Measurements from ENCODE around the gene RBMS3. TPM values are rescaled to one million over a fixed set of nuclear protein-coding genes. Genes with fewer than 3 reads are reported as not detected.

Gene RBMS3
- total RNA-seq, 1 donor from 2014 or later: 3.8 TPM

DNA sequence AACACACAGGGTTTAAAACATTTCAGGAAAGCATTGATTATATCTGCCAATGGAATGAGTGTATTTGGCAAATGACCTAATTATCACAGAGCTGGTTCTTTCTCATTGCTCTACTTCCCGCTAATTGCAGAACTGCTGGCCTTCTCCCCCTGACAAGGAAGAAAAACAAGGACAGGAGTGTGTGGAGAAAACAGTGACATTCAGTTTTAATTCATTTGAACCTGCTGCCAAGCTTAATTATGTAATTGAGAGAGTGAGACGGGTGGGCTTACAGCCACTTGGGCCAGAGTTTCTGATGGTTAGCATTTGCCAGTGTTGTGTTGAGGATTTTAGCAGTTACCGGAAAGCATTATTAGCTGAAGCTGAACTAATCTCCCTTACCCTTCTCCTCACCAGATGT lies 301.4 kb downstream of the RBMS3 start:
- no peaks in the 10 kb centered on the region for H3K27me3 Mint-ChIP-seq
- DNase-seq (ENCODE audit: low spot score, unreplicated experiment): no peak
- peaks cover 3% of the 10 kb centered on the region for H3K4me1 Mint-ChIP-seq (ENCODE audit: low read depth)
- H3K9me3 Mint-ChIP-seq (ENCODE audit: low read depth): no peaks in the 10 kb centered on the region
- no peaks in the 10 kb centered on the region for H3K36me3 Mint-ChIP-seq (ENCODE audit: insufficient read depth)
- no peak overlapping the region for H3K4me3 Mint-ChIP-seq (ENCODE audit: low read depth)
- H3K27ac Mint-ChIP-seq: no peak overlapping the region
- TF ChIP-seq CTCF (IDR thresholded peaks at IDR 0.05; ENCODE audit: unreplicated experiment): no peak

GRCh38 chr3:29583861-29584260 lies 303.0 kb downstream of the RBMS3 start:
- Mint-ChIP-seq H3K4me1 (ENCODE audit: low read depth) (peaks cover 5% of the 10 kb centered on the region), H3K4me3 (ENCODE audit: low read depth) (no peak overlapping the region), H3K27ac (no peak overlapping the region), H3K27me3 (no peaks in the 10 kb centered on the region), H3K9me3 (ENCODE audit: low read depth) (no peaks in the 10 kb centered on the region), H3K36me3 (ENCODE audit: insufficient read depth) (no peaks in the 10 kb centered on the region)
- no peak for DNase-seq (ENCODE audit: low spot score, unreplicated experiment)
- TF ChIP-seq CTCF (IDR thresholded peaks at IDR 0.05; ENCODE audit: unreplicated experiment): no peak

DNA sequence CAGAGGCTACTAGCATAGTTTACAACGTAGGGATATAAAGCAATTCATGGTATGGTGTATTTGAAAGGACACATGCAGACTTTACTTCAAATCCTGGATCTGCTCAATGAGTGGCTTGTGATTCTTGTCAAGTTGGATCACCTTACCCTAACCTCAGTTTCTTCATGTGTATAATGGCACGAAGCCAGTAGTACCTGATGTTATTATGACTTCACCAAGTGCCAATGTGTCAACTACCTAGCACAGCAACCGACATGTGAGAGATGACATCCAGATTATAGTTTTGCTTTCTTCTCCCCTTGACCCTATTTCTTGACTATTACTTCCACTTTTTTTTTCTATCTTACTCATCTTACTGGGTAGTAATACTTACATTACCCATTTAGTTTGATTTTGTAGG lies 304.5 kb downstream of the RBMS3 start:
- DNase-seq (ENCODE audit: low spot score, unreplicated experiment): no peak
- no peaks in the 10 kb centered on the region for H3K9me3 Mint-ChIP-seq (ENCODE audit: low read depth)
- H3K27ac Mint-ChIP-seq: no peak overlapping the region
- no peaks in the 10 kb centered on the region for H3K36me3 Mint-ChIP-seq (ENCODE audit: insufficient read depth)
- peaks cover 5% of the 10 kb centered on the region for H3K4me1 Mint-ChIP-seq (ENCODE audit: low read depth)
- H3K4me3 Mint-ChIP-seq (ENCODE audit: low read depth): no peak overlapping the region
- no peak for TF ChIP-seq CTCF (IDR thresholded peaks at IDR 0.05; ENCODE audit: unreplicated experiment)
- H3K27me3 Mint-ChIP-seq: no peaks in the 10 kb centered on the region

GRCh38 chr3:29587340-29587739 lies 306.5 kb downstream of the RBMS3 start:
- Mint-ChIP-seq H3K27me3 (no peaks in the 10 kb centered on the region), H3K9me3 (ENCODE audit: low read depth) (peaks cover 2% of the 10 kb centered on the region), H3K4me1 (ENCODE audit: low read depth) (peaks cover 5% of the 10 kb centered on the region), H3K27ac (no peak overlapping the region), H3K36me3 (ENCODE audit: insufficient read depth) (no peaks in the 10 kb centered on the region), H3K4me3 (ENCODE audit: low read depth) (no peak overlapping the region)
- no peak for TF ChIP-seq CTCF (IDR thresholded peaks at IDR 0.05; ENCODE audit: unreplicated experiment)
- no peak for DNase-seq (ENCODE audit: low spot score, unreplicated experiment)

DNA sequence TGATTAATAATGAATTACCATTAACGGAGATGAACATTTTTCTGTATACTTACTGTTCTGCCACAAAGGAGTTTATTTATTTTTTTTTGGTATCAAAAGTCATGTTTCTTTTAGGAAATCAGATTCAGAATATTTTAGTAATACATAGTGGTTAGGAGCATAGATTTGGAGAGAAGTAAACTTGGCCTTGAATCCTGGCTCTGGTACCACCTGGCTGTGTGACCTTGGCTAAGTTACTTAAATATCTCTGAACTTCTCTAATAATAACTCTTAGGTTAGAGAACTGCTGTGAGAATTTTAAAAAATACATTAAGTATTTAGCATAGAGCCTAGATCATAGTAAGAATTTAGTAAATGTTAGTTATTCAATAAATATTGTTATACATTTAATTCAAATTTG lies 309.1 kb downstream of the RBMS3 start:
- Mint-ChIP-seq H3K4me3 (ENCODE audit: low read depth) (no peak overlapping the region), H3K27me3 (no peaks in the 10 kb centered on the region), H3K36me3 (ENCODE audit: insufficient read depth) (no peaks in the 10 kb centered on the region), H3K4me1 (ENCODE audit: low read depth) (peaks cover 5% of the 10 kb centered on the region), H3K27ac (no peak overlapping the region), H3K9me3 (ENCODE audit: low read depth) (peaks cover 2% of the 10 kb centered on the region)
- TF ChIP-seq CTCF (IDR thresholded peaks at IDR 0.05; ENCODE audit: unreplicated experiment): no peak
- DNase-seq (ENCODE audit: low spot score, unreplicated experiment): no peak
